Measurements from ENCODE around the gene RANBP17. TPM values are rescaled to one million over a fixed set of nuclear protein-coding genes. Genes with fewer than 3 reads are reported as not detected.

Gene RANBP17
- total and polyA plus RNA-seq, 2 experiments from 2014 or later = 43.8 to 53.1 TPM

- TF ChIP-seq ZNF462 (CRISPR knock-in tag; IDR thresholded peaks at IDR 0.05) = no peak
- TF ChIP-seq EZH2 (IDR thresholded peaks at IDR 0.05; ENCODE audit: low read depth, unreplicated experiment) = no peak
Observed at GRCh38 chr5:171188016-171188415, 326.2 kb downstream of the RANBP17 start (continued).

- no peak overlapping the region for H3K4me3 Mint-ChIP-seq
- no peaks in the 10 kb centered on the region for H3K9me3 Mint-ChIP-seq
- Histone ChIP-seq H3K4me1 (ENCODE audit: insufficient read depth) (no peaks in the 10 kb centered on the region), H3K4me3 (no peak overlapping the region), H3K79me2 (replicated peaks; ENCODE audit: insufficient read depth) (no peaks in the 10 kb centered on the region), H3K9me2 (ENCODE audit: insufficient read depth) (no peaks in the 10 kb centered on the region), H3K27ac (ENCODE audit: low read depth) (no peak overlapping the region), H3K27me3 (ENCODE audit: insufficient read depth) (no peaks in the 10 kb centered on the region), H3K36me3 (ENCODE audit: insufficient read depth) (no peaks in the 10 kb centered on the region), H4K20me1 (replicated peaks; ENCODE audit: insufficient read depth) (no peaks in the 10 kb centered on the region), H2AFZ (no peak overlapping the region), H3K4me2 (no peak overlapping the region), H3F3A (replicated peaks; ENCODE audit: low read depth) (no peaks in the 10 kb centered on the region)
- ATAC-seq (no peak), DNase-seq (ENCODE audit: low spot score) (no peak)
- H3K4me1 Mint-ChIP-seq = no peaks in the 10 kb centered on the region
- no peak overlapping the region for H3K27ac Mint-ChIP-seq
- H3K27me3 Mint-ChIP-seq (ENCODE audit: insufficient read depth, low read depth, poor library complexity) = no peaks in the 10 kb centered on the region
- peaks cover 11% of the 10 kb centered on the region; the same call in 2 of the 3 replicates for H3K36me3 Mint-ChIP-seq (ENCODE audit: low read depth)
- TF ChIP-seq CTCF (conservative IDR thresholded peaks at IDR 0.05; ENCODE audit: low read depth in 2 of 2) (no peak), CREB1 (CRISPR knock-in tag; IDR thresholded peaks at IDR 0.05; ENCODE audit: low read depth) (no peak), EZH2phosphoT487 (IDR thresholded peaks at IDR 0.05; ENCODE audit: unreplicated experiment) (no peak), ZNF331 (CRISPR knock-in tag; IDR thresholded peaks at IDR 0.05; ENCODE audit: low read depth) (no peak), STAT1 (IDR thresholded peaks at IDR 0.05; ENCODE audit: unreplicated experiment) (no peak), POLR2AphosphoS5 (IDR thresholded peaks at IDR 0.05; ENCODE audit: low read depth) (no peak), ZNF114 (CRISPR knock-in tag; IDR thresholded peaks at IDR 0.05) (no peak), EZH2 (IDR thresholded peaks at IDR 0.05; ENCODE audit: low read depth, unreplicated experiment) (no peak), ETS1 (IDR thresholded peaks at IDR 0.05) (no peak), JUNB (IDR thresholded peaks at IDR 0.05; ENCODE audit: unreplicated experiment) (no peak), NANOG (IDR thresholded peaks at IDR 0.05; ENCODE audit: borderline replicate concordance) (no peak), REST (IDR thresholded peaks at IDR 0.05; ENCODE audit: unreplicated experiment) (no peak)
Observed at GRCh38 chr5:171189442-171189841, 327.6 kb downstream of the RANBP17 start.

All from GM23338 (cell line).